ENCODE measurements around the gene HOOK1.
"Not testable (repeated sequence)": the region's sequence is repeated elsewhere in the genome, so short reads cannot be mapped to it uniquely, and the experiment has no call there.

Gene HOOK1

DNA sequence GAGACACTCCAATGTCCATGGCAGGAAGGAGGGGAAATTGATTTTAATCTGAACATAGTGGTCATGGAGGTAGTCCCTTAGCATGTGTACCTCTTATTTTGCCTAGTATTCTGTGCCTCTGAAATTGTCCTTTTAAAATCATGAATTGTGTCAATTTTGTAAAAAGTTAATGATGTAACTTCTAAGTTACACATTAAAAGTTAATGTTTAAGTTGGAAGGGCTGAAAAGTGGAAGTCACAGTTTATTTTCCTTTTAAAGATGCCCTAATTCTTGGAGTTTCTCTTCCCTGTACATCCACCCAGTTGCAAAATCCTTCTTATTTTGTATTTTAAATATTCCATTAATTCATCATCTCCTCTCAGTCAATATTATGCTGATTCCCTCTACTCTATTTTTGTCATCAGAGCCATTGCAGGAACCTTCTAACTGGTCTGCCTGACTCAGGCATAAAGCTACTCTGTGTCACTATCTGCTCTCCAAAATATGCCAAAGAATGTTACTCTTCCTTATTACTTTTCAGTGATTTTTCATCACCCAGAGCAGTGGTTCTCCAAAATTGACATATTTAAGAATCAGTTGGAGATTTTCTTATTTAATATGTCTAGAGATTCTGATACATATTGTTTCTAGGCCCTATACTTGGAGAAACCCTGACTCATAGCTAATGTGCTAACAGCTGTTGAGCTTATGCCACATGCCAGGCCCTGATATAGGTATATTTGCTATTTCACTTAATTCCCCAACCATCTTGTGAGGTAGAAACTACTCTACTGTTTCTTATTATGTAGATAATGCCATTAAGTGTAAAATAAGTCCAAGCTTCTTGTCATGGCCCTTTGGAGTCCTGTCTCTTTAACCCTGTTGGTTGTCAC, 5.1 kb downstream of the HOOK1 start:
- no peak for DNase-seq (ENCODE audit: low spot score)

DNA sequence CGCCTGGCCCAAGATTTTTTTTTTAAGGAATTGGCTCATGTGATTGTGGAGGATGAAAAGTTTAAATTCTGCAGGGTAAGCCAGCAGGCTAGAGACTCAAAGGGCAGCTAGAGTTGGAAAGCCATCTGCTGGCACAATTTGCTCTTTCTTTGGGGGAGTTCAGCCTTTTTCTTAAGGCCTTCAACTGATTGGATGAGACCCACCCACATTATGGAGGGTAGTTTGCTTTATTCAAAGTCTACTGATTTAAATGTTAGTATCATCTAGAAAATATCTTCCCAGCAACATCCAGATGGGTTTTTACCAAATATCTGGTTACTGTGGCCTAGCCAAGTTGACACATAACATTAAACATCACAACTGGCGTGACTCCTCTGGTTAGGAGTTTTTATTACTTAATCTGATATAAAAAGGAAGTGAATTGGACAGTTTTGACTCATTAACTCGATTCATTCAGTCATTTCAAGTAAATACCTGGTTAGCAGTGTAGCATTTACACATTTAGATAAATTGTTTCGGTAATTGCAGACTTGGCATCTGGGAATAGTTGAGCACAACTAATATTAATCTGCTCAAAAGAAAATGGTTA, 12.4 kb downstream of the HOOK1 start:
- no peak for DNase-seq (ENCODE audit: low spot score)

DNA sequence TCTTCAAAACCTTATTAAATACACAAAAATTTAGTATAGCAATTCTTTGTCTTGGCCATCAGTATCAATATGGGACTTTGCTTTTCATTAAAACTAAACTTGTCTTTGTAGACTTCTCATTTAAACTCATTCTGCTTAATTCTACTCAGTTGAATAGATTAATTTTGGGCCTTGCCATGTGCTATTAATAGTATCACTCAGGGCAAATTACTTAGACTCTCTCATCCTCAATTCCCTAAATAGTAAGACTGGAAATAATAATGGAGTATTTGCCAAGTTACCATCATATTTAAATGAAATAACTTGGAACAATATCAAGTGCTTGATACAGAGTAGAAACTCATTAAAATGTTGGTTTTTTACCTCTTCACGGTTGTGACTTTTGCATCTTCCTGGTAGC, 13.4 kb downstream of the HOOK1 start:
- DNase-seq (ENCODE audit: low spot score) = no peak

DNA sequence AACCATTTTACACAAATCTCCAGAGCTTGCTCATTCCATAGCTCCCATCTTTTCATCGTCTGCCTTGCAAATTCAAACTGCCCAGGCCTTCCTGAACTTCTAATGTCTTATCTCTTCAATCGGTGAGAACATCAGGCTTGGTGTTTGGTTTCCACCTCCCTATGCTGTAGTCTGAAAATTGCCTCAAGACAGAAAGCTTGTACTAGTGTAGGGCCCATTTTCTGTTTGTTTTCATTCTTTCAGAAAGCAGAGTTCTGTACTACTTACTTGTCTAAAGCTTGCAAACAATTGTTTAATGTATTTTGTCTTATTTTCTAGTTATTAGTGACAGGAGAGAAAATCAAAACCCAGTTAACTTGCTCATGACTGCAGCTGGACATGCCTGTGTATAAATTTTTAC, 16.8 kb downstream of the HOOK1 start:
- no peak for DNase-seq (ENCODE audit: low spot score)

DNA sequence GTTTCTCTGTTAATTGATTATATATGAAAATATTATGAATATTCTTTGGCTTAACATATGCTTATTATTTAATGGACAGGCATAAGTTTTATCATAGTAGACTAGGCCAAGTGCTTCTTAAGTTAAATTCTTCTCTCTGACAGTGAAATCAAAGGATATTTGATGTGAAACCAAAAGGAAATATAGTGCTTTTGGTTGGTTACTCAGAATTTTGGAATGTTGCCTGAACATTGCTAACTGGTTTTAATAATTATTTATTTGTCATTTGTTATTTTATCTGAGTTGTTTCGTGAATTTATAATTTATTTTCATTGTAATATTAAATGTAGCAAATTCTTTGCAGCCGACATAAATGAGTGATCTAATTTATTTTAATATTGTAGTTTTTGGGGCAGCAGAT, 18.3 kb downstream of the HOOK1 start:
- no peak for DNase-seq (ENCODE audit: low spot score)

DNA sequence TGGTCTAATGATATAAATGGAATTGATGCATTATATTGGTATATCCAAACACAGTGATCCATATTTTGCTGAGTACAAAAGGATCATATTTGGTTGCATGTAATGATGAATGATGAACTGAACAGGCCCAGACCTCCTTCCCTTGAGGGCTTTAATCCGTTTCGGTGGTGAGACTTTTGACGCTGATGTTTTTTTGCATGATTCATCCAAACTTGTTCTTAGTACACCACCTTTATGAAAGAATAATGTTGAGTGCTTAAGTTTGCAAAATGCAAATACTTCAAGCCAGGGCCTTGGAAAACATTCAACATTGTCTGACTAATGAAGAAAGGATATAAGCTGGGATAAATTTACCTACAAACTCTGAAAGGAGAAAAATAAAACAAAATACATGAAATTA, 19.2 kb downstream of the HOOK1 start:
- no peak for DNase-seq (ENCODE audit: low spot score)

DNA sequence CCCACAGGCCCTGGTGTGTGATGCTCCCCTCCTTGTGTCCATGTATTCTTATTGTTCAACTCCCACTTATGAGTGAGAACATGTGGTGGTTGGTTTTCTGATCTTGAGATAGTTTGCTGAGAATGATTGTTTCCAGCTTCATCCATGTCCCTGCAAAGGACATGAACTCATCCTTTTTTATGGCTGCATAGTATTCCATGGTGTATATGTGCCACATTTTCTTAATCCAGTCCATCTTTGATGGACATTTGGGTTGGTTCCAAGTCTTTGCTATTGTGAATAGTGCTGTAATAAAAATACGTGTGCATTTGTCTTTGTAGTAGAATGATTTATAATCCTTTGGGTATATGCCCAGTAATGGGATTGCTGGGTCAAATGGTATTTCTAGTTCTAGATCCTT, 23.1 kb downstream of the HOOK1 start:
- not testable (repeated sequence) for DNase-seq (ENCODE audit: low spot score)

DNA sequence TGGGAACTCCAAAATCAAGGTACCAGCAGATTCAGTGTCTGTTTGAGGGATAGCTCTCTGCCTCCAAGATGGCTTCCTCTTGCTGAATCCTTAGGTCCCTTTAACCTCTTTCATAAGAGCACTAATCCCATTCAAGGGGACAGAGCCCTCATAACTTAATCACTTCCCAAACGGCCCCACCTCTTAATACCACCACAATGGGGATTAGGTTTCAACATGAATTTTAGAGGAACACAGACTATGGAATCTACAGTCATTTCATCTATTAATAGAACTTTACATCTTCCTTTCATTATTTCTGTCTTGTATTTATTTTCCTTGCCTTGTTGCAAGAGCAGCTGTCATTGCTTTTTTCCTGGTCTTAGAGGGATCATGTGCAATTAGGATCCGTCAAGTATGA, 30.3 kb downstream of the HOOK1 start:
- DNase-seq (ENCODE audit: low spot score) = no peak

DNA sequence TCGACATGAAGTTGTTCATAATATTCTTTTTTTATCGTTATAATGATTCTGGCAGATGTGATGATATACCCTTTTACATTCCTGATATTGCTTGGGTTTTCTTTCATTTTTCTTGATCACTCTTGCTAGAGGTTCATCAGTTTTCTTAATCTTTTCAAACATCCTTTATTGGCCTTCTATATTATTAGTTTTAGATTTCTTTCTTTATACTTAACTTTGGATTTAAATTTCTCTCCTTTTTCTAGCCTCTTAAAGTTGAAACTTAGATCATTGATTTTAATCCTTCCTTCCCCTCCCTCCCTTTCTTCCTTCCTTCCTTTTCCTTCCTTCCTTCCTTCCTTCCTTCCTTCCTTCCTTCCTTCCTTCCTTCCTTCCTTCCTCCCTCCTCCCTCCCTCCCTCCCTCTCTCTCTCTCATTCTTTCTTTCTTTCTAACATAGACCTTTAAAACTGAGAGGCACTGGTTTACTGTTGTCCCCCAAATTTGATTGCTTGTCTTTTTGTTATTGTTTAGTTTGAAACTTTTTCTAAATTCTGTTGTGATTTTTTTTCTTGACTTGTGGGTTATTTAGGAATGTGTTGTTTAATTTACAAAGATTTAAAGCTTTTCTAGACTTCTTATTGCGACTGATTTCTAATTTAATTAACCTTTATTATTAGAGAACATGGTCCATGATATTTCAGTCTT, 31.6 kb downstream of the HOOK1 start:
- DNase-seq (ENCODE audit: low spot score) = no peak

DNA sequence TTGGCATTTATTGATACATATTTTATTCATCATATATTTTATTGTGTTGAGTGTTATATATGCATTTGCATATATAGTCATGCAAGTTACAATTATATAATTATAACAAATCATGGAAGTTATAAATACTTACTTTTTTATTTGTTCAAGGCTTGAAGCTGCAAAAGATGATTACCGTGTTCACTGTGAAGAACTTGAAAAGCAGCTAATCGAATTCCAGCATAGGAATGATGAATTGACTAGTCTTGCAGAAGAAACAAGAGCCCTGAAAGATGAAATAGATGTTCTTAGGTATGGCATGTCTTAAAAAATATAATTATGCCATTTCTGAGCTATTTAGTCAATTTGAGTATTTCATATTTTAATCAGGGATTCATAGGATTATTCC, 32.1 kb downstream of the HOOK1 start:
- no peak for DNase-seq (ENCODE audit: low spot score)

DNA sequence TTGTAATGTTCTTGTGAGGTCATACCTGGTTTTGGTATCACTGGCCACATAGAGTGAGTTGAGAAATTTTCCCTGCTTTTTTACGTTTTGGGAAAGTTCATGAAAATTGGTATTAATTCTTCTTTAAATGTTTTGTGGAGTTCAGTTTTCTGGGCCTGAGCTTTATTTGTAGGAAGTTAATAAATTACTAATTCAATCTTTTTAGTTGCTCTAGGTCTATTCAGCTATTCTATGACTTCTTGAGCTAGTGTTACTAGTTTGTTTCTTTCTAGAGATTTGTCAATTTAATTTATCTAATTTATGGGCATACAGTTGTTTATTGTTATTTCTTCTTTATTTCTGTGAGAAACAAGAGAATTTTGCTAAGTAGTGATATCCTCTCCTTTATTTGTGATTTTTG, 37.4 kb downstream of the HOOK1 start:
- DNase-seq (ENCODE audit: low spot score) = no peak

DNA sequence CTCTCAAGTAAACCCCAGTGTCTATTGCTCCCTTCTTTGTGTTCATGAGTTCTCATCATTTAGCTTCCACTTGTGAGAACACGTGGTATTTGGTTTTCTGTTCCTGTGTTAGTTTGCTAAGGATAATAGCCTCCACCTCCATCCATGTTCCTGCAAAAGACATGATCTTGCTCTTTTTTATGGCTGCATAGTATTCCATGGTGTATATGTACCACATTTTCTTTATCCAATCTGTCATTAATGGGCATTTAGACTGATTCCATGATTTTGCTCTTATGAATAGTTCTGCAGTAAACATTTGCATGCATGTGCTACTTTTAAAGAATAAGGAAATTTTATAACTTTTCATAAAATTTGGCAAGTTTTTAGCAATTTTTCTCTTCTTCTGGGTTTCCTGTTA, 40.5 kb downstream of the HOOK1 start:
- not testable (repeated sequence) for DNase-seq (ENCODE audit: low spot score)

DNA sequence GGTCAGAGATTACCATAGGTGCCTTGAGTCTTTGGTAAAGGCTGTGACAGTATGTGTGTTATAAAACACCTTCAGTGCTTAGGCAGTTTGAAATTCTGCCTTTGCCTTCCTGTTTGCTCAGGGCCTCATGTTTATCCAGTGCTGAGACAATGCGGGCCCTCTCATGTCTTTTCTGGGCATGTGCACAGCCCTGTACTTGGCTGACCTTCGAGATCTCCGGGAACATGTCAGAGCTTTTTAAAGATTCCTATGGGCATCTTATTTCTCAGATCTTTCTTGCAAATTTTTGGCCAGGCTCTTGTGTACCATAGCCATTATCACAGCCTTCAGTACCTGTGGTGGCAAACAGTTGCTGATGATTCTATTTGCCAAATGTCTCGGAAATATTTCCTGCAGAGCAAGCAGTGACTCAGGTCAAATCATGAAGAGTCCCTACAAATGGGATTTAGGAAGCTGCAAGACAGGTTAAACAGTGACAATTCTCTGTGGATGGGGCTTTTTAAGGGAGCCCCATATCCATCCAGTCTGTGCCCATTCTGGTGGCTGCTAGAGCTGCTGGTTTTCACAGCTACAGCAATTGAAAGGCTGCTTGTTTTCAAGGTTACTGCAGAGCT, 42.1 kb downstream of the HOOK1 start:
- DNase-seq (ENCODE audit: low spot score) = no peak

DNA sequence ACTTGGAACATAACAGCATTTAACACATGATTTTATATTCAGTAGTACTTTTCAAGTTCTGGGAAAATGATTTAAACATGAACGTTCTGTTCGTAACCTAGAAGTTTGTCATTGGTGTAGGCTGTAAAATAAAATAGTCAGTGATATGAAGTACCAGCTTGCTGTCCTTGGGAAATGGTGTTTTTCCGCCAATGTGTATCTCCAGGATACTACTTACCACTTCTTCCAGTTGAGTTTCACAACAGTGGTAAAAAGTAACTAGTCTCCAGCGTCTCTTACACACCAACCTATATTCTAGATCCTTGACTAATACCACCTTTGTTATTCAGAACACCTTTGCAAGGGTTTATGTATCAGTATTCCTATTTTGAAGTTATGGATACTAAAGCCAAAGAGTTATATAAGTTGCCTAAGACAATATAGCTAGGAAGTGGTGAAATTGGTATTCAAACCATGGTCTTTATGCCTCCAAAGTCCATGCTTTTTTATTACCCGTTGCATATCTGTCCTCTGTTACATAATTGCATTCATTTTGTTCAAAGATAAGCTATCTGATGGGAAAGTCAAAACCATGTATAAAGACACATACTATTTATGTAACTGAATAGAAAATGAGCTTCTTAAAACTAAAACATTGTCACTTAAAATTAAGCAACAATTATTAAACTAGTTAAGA, 43.1 kb downstream of the HOOK1 start:
- no peak for DNase-seq (ENCODE audit: low spot score)

DNA sequence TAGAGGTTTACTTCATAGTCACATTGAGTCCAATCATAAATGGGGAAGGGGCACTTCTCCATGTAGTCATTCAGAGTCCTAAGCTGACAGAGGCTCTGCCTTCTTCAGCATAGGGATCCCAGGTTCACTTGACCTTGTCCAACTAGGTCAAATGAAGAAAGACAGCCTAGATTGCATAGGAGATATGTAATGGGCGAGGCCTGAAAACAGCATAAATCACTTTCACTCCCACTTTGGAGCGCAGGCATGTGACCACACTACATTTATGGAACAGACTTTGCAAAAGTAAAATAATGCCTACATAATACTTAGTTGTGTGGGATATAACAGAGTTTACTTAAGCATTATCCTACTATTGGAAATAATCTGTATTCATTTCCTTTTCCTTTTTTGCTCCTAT, 51.7 kb downstream of the HOOK1 start:
- no peak for DNase-seq (ENCODE audit: low spot score)

DNA sequence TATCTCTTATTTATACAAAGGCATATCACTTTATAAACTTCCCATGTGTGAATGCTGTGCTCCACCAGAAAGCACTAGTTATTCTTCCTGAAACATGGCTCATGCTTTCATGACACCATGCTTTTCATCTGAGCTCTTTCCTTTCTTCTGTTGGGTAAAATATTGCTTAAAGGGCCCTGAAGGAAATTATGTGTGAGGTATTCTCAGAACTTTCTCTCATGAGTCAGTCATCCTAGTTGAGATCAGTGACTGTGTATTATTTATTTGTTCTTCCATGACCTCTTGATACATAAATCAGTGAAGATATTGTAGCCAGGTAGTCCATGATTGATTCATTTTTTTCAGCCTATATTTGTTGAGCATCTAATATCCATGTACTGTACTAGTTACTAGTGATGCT, 57.0 kb downstream of the HOOK1 start:
- DNase-seq (ENCODE audit: low spot score) = no peak

DNA sequence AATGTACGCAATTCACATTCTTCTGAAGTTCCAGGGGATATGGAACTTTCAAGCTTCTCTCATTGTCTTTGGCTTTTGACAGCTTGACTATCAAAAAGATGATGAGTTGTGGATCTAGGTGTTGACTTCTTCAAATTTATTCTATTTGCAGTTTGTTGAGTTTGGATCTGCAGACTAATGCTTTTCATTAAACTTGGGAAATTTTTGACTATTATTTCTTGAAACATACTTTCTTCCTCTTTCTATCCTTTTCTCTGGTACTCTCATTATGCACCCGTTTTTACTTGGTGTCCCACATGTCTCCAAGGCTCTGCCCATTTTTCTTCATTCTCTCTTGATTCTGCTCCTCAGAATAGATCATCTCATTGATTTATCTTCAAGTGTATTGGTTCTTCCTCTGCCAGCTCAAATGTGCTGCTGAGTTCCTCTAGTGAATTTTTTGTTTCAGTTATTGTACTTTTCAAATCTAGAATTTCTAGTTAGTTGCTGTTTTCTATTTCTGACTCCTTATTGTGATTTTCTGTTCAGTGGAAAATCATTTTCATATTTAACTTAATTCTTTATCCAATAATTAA, 62.4 kb downstream of the HOOK1 start:
- DNase-seq (ENCODE audit: low spot score) = no peak

DNA sequence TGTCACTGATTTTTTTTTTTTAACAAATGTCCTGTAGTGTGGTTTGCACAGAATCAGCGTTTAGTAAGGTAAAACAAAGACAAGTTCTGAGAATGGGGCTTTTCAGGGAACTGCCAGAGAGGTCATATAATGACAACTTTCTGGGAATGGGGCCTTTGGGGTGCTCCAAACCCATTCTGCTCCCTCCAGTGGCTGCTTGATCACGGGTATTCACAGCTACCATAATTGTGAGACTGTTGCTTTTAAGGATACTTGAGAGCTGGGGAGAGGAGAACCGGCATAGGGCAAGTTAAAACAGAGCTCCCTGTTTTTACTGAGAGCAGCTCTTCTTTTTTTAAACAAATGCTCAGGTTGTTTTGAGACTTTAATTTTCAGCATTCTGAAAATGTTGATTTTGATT, 63.6 kb downstream of the HOOK1 start:
- no peak for DNase-seq (ENCODE audit: low spot score)

DNA sequence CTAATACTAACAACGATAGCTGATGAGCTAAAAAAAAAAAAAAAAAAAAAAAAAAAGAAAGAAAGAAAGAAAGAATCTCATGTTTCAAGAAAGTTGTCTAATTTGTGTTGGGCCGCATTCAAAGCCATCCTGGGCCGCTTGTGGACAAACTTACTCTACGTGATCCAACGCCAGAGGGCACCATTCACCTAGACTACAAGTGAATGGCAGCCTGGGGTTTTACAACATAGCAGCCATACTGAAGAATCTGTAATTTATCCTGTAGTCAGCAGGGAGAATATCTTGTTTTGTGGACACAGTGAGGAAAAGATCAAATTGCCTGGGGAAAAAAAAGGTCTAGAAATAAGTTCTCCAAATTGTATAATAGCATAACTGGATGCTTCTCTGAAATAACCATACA, 64.8 kb downstream of the HOOK1 start:
- DNase-seq (ENCODE audit: low spot score) = no peak

DNA sequence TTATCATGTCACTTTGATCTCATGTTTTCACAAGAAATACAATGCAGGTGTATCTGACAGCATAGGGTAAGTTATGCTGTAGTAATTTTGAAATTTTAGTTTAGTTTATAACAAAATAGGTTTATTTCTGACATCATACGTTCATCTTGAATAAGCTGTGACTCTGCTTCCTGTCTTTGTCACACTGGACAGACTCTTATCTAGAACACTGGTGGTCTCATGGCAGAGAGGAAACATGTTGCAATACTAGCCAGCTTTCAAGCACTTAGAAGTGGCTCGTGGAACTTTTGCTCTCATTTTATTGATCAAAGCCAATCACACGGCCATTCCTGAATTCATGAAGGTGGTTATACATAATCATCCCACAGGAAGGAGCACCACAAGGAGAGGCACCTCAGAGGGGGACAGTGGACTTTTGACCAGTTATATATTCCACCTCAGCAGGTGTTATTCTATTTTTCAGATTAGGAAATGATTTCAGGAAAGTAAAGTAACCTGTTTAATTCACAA, 65.3 kb downstream of the HOOK1 start:
- no peak for DNase-seq (ENCODE audit: low spot score)

DNA sequence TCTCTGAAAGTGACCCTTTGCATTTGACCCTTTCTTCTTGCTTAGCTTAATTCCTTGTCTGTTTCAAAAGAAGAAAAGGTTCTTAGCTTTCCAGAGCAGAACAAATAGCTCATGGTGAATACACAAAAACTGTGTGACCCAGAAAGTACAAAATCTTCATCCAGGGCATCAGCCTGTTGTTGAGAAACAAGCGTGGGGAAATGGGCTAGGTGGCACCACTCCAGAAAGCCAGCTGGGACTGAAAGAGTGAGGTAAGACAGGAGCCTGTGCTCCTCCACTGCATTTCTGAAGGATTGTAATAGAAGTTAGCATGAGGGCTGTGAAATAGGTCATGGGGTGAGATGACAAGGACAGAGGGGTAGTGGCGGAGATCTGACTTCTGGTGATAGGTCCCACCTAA, 66.0 kb downstream of the HOOK1 start:
- no peak for DNase-seq (ENCODE audit: low spot score)

All from hematopoietic multipotent progenitor cell treated with erythropoietin and hydrocortisone succinate and interleukin-3 and kit ligand, for 15 days (in vitro differentiated cells).